Rectal smooth muscle tissue (tissue), 1 donor: ENCODE results near the gene MAN1B1.
"Not testable (repeated sequence)": the region's sequence is repeated elsewhere in the genome, so short reads cannot be mapped to it uniquely, and the experiment has no call there.

ENCODE experiments used
- H3K27ac ChIP-seq: one replicate; pipeline ENCODE4 v1.7.0; 2013; ENCODE audit warnings: low read depth, low read length, inconsistent platforms
- H3K27me3 ChIP-seq: one replicate; pipeline ENCODE4 v1.7.0; 2013; ENCODE audit warnings: low read length; ENCODE audit not compliant: control insufficient read depth, insufficient read depth
- H3K36me3 ChIP-seq: one replicate; pipeline ENCODE4 v1.7.0; 2013; ENCODE audit warnings: low read length; ENCODE audit not compliant: control insufficient read depth, insufficient read depth
- H3K4me1 ChIP-seq: one replicate; pipeline ENCODE4 v1.7.0; 2013; ENCODE audit warnings: low read length; ENCODE audit not compliant: control insufficient read depth, insufficient read depth
- H3K4me3 ChIP-seq: one replicate; pipeline ENCODE4 v1.7.0; 2013; ENCODE audit warnings: low read length
- H3K9ac ChIP-seq: one replicate; pipeline ENCODE4 v1.7.0; 2013; ENCODE audit warnings: low read length

Gene MAN1B1

GRCh38 chr9:137055385-137056364 lies 31.1 kb upstream of the MAN1B1 start:
- Histone ChIP-seq H3K27ac (peak overlapping the region; percentile 40), H3K9ac (no peak overlapping the region), H3K27me3 (peaks cover 3% of the 10 kb centered on the region), H3K4me3 (peak overlapping the region; percentile 41), H3K4me1 (peaks cover 13% of the 10 kb centered on the region), H3K36me3 (no peaks in the 10 kb centered on the region)

- Histone ChIP-seq H3K36me3 (no peaks in the 10 kb centered on the region), H3K4me3 (no peak overlapping the region), H3K9ac (no peak overlapping the region), H3K27ac (no peak overlapping the region), H3K4me1 (peaks cover 13% of the 10 kb centered on the region), H3K27me3 (peaks cover 3% of the 10 kb centered on the region)
Measured at GRCh38 chr9:137056739-137057415, 29.9 kb upstream of the MAN1B1 start.

DNA sequence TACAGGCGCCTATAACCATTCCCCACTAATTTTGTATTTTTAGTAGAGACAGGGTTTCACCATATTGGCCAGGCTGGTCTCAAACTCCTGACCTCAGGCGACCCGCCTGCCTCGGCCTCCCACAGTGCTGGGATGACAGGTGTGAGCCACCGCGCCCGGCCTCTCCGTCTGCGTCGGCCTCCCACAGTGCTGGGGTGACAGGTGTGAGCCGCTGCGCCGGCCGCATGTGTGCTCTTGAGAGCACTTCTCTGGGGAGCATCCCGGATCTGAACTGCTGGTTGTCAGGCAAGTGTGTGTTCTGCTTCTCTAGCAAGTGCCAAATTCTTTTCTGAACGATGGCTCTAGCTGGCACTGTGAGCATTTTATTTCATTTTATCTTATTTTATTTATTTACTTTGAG lies 29.2 kb upstream of the MAN1B1 start:
- no peak overlapping the region for H3K9ac ChIP-seq
- no peaks in the 10 kb centered on the region for H3K36me3 ChIP-seq
- no peak overlapping the region for H3K27ac ChIP-seq
- H3K27me3 ChIP-seq, result peaks cover 1% of the 10 kb centered on the region
- no peak overlapping the region for H3K4me3 ChIP-seq
- H3K4me1 ChIP-seq, result peaks cover 13% of the 10 kb centered on the region

DNA sequence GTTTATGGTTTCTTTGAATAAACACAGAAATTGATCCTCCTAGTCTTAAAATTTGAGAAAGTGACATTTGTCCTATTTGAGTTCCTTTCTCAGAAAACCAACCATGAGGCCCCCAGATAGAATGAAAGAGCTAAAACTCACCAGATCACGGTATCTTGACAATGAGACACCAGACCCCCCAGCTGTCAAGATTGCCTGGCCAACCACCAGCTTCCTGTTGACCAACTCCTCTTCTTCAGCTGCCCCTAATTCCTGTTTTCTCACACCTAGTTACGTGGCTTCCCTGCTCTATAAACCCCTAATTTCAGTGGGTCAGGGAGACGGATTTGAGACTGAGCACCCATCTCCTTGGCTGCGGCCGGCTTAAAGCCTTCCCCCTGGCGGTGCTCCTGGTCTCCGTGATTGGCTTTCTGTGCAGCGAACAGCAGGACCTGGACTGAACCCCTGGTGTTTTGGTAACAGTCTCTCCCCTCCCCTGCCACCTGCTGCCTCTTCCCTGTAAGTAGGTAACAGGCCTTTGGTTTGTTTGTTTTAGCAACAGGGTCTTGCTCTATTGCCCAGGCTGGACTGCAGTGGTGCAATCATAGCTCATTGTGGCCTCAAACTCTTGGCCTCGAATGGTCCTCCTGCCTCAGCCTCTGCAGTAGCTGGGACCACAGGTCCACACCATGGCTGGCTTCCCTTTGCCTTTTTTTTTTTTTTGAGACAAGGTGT lies 28.1 kb upstream of the MAN1B1 start:
- no peaks in the 10 kb centered on the region for H3K27me3 ChIP-seq
- no peak overlapping the region for H3K9ac ChIP-seq
- H3K27ac ChIP-seq, result no peak overlapping the region
- H3K4me3 ChIP-seq, result no peak overlapping the region
- H3K36me3 ChIP-seq, result no peaks in the 10 kb centered on the region
- peaks cover 13% of the 10 kb centered on the region for H3K4me1 ChIP-seq

- Histone ChIP-seq H3K4me3 (no peak overlapping the region), H3K4me1 (no peaks in the 10 kb centered on the region), H3K27me3 (no peaks in the 10 kb centered on the region), H3K36me3 (no peaks in the 10 kb centered on the region), H3K9ac (no peak overlapping the region), H3K27ac (no peak overlapping the region)
Measured at GRCh38 chr9:137062384-137062783, 24.4 kb upstream of the MAN1B1 start.

GRCh38 chr9:137062798-137063197 lies 24.0 kb upstream of the MAN1B1 start:
- not testable (repeated sequence) for H3K9ac ChIP-seq, H3K36me3 ChIP-seq, H3K4me3 ChIP-seq, H3K27ac ChIP-seq, H3K4me1 ChIP-seq, H3K27me3 ChIP-seq

DNA sequence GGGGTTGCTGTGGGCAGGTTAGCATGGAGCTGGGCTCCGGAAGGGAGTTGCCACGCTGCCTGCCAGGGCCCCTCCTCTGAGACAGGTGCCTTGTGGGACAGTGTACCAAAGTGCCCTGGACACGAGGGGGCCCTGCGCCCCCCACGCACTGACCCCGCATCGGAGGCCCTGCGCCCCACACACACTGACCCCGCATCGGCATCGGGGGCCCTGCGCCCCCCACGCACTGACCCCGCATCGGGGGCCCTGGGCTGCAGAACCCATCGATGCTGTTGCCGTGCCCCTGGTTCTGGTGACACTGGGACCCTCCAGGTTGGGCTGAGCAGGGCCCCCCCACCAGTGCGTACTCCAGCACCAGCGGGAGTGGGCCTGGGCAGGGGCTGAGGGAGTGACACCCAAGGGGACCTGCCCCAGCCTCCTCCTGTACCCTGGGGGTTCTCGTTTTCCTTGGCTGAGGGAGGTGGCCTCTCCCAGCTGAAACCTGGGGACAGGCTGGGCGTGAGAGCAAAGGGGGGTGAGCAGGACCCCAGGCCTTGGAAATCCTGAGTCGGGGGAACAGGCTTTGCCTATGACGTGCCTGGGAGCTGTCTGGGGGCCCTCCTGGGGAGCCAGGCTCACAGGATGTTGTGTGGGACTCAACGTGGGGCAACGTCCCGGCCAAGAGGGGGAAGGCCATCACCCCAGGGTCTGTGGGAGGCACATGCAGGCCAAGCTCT lies 23.3 kb upstream of the MAN1B1 start:
- H3K36me3 ChIP-seq, result no peaks in the 10 kb centered on the region
- H3K9ac ChIP-seq, result no peak overlapping the region
- H3K4me3 ChIP-seq, result no peak overlapping the region
- no peaks in the 10 kb centered on the region for H3K4me1 ChIP-seq
- H3K27ac ChIP-seq, result no peak overlapping the region
- H3K27me3 ChIP-seq, result peaks cover 4% of the 10 kb centered on the region

GRCh38 chr9:137064027-137064879 lies 22.5 kb upstream of the MAN1B1 start:
- no peaks in the 10 kb centered on the region for H3K36me3 ChIP-seq
- H3K27me3 ChIP-seq, result peaks cover 10% of the 10 kb centered on the region
- no peak overlapping the region for H3K9ac ChIP-seq
- H3K4me1 ChIP-seq, result no peaks in the 10 kb centered on the region
- H3K27ac ChIP-seq, result no peak overlapping the region
- H3K4me3 ChIP-seq, result no peak overlapping the region

DNA sequence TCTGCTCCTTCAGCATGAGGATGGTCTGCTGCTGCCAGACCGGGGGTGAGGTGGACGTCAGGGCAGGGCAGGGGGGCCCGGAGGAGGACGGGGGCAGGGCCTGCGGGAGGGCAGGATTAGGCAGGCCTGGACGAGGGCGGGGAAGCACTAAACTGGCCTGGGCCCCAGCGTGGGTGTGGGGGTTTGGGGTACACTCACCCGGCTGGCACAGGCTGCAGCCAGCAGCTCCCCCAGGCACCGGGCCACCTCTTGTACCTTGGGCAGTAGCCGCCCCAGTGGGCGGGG lies 22.0 kb upstream of the MAN1B1 start:
- no peak overlapping the region for H3K27ac ChIP-seq
- H3K4me3 ChIP-seq, result no peak overlapping the region
- no peak overlapping the region for H3K9ac ChIP-seq
- no peaks in the 10 kb centered on the region for H3K4me1 ChIP-seq
- no peaks in the 10 kb centered on the region for H3K36me3 ChIP-seq
- peaks cover 14% of the 10 kb centered on the region for H3K27me3 ChIP-seq

DNA sequence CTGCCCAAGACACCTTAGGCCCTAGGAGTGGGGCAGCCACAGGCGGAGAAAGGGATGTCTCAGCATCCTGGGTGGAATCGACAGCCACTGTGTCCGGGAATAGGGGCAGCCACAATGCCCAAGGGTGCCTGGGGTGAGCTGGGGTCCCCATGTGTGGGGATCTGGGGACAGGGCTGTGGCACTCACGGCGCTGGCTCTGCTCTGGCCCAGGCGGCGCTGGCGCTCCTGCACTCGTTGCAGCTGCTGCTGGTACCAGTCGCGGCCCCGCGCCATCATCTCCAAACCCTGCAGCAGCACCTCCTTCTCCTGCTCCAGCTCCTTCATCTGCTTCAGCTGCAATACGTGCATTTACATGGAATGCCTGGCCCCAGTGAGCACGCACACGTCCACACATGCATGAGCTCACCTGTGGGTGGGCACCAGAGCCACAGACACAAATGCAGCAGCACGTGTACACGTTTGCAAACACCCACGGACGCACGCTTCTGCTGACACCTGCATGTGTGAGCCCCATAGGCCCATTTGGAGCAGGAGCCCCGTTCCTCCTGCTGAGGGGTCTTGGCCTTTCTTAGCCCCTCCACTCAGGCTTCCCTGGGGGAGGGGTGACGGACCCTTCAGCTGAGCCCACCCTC lies 21.3 kb upstream of the MAN1B1 start:
- Histone ChIP-seq H3K4me1 (no peaks in the 10 kb centered on the region), H3K27me3 (peaks cover 14% of the 10 kb centered on the region), H3K9ac (no peak overlapping the region), H3K36me3 (no peaks in the 10 kb centered on the region), H3K4me3 (no peak overlapping the region), H3K27ac (no peak overlapping the region)

DNA sequence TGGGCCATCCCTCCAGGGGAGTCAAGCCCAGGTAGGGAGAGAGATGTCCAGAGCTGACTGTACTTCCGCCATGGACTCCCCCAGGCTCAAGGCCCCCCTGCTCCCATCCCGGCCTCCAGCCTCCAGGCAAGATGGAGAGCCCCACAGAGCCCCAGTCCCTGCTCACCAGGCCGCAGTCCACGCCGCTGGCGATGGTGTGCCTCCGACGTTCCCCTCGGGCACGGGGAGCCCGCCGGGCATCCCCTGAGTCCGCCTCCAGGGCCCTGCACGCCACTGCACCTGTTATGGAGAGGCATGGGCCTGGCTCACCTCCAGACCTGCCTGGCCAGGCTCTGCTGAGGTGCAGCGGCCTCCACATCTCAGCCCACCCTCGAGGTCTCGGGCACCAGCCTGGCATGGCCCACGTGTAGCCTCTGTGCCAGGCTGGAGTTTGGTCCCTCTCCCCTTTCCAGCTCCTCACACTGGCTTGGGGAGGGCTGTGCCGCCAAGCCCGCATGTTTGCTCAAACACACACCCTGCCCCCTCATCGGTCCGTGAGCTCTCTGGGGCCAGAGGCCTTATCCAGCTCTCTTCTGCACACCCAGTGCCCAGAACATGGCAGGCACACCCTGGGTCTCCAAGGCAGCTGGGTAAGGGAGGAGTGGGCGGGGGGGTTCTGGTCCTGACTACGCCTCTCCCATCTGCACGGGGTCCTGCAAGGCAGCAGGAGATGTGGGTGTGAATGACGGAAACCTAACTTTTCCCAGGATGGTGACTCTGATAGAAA lies 20.5 kb upstream of the MAN1B1 start:
- H3K4me1 ChIP-seq, result no peaks in the 10 kb centered on the region
- H3K27ac ChIP-seq, result no peak overlapping the region
- no peaks in the 10 kb centered on the region for H3K36me3 ChIP-seq
- no peak overlapping the region for H3K9ac ChIP-seq
- H3K4me3 ChIP-seq, result no peak overlapping the region
- H3K27me3 ChIP-seq, result peaks cover 14% of the 10 kb centered on the region
